HG03432 (cell line): ENCODE measurements around the gene CFAP90.

Source experiments
- ATAC-seq: cut with Tn5 transposase; IDR thresholded peaks from one replicate; pipeline ENCODE4 v1.9.1; 2021; ENCODE audit warnings: mild to moderate bottlenecking, moderate library complexity; ENCODE audit not compliant: unreplicated experiment

CFAP90 gene

DNA sequence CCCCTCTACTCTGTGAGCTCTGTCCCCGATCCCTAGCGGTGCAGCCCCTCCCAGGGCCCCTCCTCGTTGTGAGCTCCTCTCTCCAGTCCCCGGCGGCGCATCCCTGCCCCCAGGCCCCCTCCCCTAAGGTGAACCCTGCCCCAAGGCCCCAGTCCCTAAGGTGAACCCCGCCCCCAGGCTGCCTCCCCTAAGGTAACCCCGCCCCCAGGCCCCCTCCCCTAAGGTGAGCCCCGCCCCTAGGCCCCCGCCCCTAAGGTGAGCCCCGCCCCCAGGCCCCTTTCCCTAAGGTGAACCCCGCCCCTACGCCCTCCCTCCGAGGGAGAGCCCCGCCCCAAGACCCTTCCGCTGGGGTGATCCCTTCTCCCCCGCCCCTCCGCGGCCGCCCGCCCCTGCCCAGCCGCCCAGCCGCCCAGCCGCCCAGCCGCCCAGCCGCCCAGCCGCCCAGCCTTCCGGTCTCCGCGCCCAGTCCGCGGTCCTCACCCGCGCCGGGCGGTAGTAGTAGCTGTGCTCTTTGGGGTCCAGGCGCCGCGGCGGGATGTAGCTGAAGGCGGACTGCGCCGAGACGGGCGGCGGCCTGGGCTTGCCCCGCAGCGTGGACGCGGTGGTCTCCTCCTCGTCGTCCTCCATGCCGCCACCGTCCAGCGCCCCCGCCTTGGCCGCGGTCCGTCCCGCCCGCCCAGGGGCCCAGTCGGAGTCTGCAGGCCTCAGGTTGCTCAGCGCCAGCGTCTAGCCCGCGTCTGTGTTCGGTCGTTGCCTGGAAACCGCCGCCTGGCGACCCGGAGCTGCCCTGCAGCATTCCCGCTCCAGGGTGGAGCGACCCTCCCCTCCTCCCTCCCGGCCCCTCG is at the start of gene CFAP90:
Gene CFAP90 (minus strand): TSS at position 739 of the 845 bp plus-strand sequence. CDS start 112 bp downstream, at position 627.
- no peak for ATAC-seq

DNA sequence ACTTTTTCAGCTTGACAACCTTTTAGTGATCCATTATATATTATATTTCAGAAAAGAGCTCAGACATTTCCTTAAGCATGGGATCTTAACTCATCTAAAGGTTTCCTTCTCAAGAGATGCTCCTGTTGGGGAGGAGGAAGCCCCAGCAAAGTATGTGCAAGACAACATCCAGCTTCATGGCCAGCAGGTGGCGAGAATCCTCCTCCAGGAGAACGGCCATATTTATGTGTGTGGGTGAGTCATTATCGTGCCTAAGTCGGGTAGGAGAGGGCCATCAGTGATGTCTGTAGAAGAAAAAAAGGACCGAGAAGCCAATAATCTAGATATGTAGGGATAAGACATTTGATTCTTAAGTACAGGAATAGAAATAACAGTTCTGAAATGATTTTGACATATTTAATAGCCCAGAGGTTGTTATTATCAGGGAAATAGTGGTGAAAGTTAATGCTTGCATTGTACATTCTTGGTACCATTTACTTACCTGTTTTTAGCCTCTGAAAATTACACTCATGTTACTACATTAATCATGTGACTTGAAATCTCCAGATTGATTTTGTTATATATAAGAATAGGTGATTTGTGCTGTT is 46.2 kb upstream of the CFAP90 start:
- ATAC-seq: peak; percentile 45

- peak; percentile 98 for ATAC-seq
These were observed 43.9 kb upstream of the CFAP90 start for GRCh38 chr5:7894860-7895259.

- no peak for ATAC-seq
These were observed 43.5 kb upstream of the CFAP90 start for GRCh38 chr5:7894439-7894838.

DNA sequence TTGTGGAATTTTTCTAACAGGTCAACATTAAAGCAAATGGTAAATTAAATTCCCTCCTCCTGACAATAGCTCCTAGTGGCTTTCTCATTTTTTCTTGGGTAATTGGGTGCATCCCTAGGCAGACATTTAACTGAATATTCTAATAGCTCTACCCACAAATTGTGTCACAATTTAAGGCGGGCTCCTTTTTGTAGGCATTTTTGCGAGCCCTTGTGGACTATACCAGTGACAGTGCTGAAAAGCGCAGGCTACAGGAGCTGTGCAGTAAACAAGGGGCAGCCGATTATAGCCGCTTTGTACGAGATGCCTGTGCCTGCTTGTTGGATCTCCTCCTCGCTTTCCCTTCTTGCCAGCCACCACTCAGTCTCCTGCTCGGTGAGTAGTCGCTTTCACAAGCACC is 38.0 kb upstream of the CFAP90 start:
- no peak for ATAC-seq

DNA sequence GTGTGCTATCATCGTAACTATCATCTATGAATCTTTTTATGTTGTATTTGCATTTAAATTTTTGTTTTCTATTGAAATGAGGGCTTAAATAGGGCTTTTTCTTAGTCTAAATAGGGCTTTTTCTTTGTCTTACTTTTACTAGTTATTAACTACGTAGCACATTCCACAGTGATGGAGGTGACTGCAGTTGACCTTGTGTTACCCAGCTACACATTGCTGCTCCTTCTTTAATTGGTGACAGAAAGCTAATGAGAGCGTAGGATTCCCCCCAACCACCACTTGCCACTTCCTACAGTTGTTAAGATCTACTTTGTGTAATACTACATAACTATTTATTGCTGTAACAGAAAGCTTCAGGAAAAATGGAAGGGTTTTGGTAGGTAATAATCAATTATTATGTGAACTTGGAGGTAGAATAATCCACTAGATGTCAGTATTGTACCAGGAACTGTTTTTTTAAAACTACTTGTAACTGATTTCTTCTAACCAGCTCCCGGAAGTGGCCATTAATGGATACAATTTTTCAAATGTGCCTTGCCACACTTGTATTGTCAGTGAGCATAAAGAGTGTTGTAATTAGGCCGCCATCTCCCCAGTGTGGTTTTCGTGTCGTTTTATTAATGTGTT is 36.0 kb upstream of the CFAP90 start:
- peak; percentile 64 for ATAC-seq

DNA sequence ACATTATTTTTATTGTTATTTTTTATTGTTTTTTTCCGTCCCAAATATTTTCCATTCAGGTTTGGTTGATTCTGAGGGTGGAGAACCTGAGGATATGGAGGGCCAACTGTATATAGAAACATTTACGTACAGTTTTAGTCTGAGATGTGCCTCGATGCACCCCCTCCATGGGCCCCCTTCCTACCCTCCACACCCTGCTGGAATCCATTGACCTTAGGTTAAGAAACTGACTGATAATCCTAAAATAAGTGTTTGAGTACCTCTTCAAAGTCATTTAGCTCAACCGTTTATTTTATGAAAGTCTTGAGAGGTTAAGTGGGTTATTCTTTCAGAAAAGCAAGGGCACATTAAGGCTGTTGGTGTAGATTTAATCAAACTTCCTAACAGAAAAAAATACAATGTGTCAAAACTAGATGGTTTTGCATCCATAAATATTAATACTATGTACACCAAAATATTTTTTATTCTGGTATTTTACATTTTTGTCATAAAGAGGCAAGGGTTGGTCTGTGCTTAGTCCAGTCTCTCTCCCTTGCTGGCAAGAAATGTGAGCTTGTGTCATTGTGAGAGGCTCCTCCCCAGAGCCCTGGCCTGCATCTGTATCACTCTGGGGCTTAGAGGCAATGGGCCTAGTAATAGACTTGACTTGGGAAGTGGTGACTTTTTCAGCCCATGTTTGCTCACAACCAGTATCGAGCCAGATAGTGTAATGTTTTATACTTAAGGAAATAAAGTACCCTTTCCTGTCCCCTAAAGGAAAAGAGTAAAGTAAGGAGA is 33.7 kb upstream of the CFAP90 start:
- no peak for ATAC-seq

- no peak for ATAC-seq
These were observed 32.0 kb upstream of the CFAP90 start for GRCh38 chr5:7882926-7883325.

GRCh38 chr5:7881816-7882215 is 30.9 kb upstream of the CFAP90 start:
- ATAC-seq: no peak

DNA sequence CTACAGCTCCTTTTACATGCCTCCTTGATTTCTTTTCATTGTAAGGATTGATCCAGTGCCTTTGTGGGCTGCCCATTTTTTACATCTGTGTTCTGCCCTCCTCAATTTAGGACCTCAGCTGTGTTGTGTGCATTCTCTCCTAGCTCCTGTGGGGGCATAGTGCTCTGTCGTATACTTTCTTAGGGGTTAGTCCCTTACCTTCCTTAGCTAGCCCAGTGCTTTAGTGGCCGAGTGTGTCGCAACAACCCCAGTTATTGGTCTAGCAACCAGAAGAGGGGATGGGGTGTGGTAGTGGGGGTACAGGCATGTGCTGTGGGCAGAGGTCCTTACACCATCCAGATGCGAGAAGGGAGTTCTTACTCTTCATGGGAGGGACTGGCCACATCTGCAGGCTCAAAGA is 30.2 kb upstream of the CFAP90 start:
- ATAC-seq: no peak

GRCh38 chr5:7878381-7878873 is 27.5 kb upstream of the CFAP90 start:
- ATAC-seq: peak; percentile 99

GRCh38 chr5:7877851-7878250 is 26.9 kb upstream of the CFAP90 start:
- no peak for ATAC-seq

DNA sequence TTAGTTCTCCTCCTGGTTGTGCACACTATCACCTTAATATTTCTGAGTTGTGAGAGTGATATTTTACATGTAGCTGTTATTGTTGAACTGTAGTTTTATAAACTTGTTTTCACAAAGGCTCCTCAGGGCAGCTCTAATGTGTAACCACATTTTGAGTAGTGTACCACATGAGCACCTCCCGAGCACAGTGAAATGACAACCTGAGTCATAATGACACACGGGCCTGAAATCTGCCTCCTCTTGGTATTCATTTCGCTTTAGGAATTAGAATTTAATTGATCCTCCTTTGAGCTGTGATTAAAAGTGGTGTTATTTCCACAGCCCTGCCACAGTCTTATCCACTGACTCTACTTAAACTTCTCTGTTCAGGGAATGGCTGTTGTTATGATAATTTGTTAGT is 25.9 kb upstream of the CFAP90 start:
- peak; percentile 40 for ATAC-seq

DNA sequence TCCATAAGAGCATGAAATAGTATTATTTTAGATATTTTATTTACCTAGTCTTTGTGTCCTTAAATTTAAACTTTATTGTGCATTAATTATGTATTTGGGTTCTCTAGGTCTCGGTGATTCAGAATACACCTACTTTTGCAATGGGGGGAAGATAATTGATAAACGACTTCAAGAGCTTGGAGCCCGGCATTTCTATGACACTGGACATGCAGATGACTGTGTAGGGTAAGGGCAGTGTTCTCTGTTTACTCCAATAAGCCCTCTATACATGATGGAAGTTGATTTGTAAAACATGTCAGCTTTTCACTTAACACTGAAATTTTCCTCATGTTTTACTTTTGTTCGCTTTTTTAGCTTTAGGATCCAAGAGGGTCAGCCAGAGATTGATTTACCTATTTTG is 24.2 kb upstream of the CFAP90 start:
- ATAC-seq: no peak

- ATAC-seq: no peak
These were observed 23.7 kb upstream of the CFAP90 start for GRCh38 chr5:7874639-7875038.

DNA sequence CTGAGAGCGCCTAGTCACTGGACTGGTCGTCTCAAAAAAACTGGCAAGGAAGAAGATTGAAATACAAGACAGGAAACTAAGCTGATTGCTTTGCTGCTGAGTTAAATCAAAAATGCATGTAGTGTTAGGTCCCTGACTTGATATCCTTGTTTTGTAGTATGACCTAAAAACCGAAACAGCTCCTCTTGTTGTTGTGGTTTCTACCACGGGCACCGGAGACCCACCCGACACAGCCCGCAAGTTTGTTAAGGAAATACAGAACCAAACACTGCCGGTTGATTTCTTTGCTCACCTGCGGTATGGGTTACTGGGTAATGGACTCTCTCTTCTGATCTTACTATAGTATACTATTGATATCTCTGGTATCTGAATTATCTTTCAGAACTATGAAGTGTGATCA is 22.3 kb upstream of the CFAP90 start:
- no peak for ATAC-seq

GRCh38 chr5:7872517-7873130 is 21.7 kb upstream of the CFAP90 start:
- no peak for ATAC-seq

DNA sequence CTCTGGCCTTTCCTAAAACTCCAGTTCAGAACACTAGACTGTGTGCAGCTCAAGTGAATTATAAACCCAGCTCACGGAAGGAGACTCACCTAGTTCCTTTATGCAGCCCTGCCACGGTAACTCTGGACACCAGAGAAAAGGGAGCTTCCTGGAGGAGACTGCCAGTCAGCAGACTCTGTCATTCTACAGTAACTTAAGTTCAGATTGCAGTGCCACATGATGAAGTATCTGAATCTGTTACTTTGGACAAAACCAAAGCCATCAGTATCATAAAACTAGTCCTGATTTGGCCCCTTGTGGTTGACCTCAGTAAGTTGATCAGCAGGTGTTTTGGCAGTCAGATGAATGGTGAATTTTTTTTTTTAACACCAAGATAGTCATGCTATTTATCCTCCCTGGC is 20.7 kb upstream of the CFAP90 start:
- ATAC-seq: peak; percentile 13

- peak; percentile 36 for ATAC-seq
These were observed 18.7 kb upstream of the CFAP90 start for GRCh38 chr5:7869474-7870136.
